Endothelial cell of umbilical vein (primary cell): ENCODE data around the gene NAA38. TPM values are rescaled to one million over a fixed set of nuclear protein-coding genes. Genes with fewer than 3 reads are reported as not detected.
A peak's percentile ranks its signal among the peaks of the same experiment; 100 is the strongest.

ENCODE experiments used
- BruUV-seq: library from RNA; stranded (reverse); fragments of 400-500 nt; replicated peaks from 2 replicates; lab custom pipeline; 2021; lab: Mats Ljungman, UMichigan
- CTCF ChIA-PET: fragments of 300-600, 350-600 bp; sonication (Branson Sonifier 250); formaldehyde crosslinking; loops from one replicate; lab custom pipeline; 2021; ENCODE audit warnings: antibody characterized with exemption, inconsistent platforms; lab: Charles Lee
- POLR2A ChIA-PET: fragments of 300-600, 350-600 bp; sonication (Branson Sonifier 250); formaldehyde crosslinking; loops from one replicate; lab custom pipeline; 2021; ENCODE audit warnings: antibody characterized with exemption, inconsistent platforms; lab: Charles Lee
- DNase-seq: peaks from one replicate; pipeline ENCODE4 v3.0.0-alpha.2; 2011; ENCODE audit warnings: low read depth, low spot score
- FAIRE-seq: peaks from 2 replicates; lab custom pipeline; 2011; peaks lifted over from hg19 to GRCh38; lab: Jason Lieb, UNC
- H2AFZ ChIP-seq: 2 replicates; pipeline ENCODE4 v1.6.0; 2012; ENCODE audit warnings: low read depth, low read length, control low read depth, inconsistent platforms
- H3K27ac ChIP-seq: 2 replicates; pipeline ENCODE4 v1.5.1; 2011; ENCODE audit warnings: low read depth, mild to moderate bottlenecking, control low read depth, low read length, moderate library complexity; ENCODE audit not compliant: insufficient read depth
- H3K27me3 ChIP-seq, 2 experiments: 2 replicates each; pipeline versions ENCODE4 v1.6.0 to v1.6.1; 2011; ENCODE audit warnings: low read length in 2 of 2, mixed read lengths in 1 of 2; ENCODE audit not compliant: control insufficient read depth in 2 of 2, insufficient read depth in 2 of 2
- H3K36me3 ChIP-seq, 2 experiments: 2 replicates in 1 of 2; 3 replicates in 1 of 2; pipeline ENCODE4 v1.5.1; 2011; ENCODE audit warnings: low read length in 2 of 2, mild to moderate bottlenecking in 1 of 2, moderate library complexity in 1 of 2; ENCODE audit not compliant: control insufficient read depth in 2 of 2, insufficient read depth in 2 of 2; ENCODE audit errors: extremely low read depth in 1 of 2
- H3K4me1 ChIP-seq: 3 replicates; pipeline ENCODE4 v1.5.1; 2011; ENCODE audit warnings: mild to moderate bottlenecking, low read length; ENCODE audit not compliant: control insufficient read depth, insufficient read depth; ENCODE audit errors: extremely low read depth
- H3K4me2 ChIP-seq: 2 replicates; pipeline ENCODE4 v1.6.1; 2011; ENCODE audit warnings: low read length, control low read depth, mixed read lengths; ENCODE audit not compliant: insufficient read depth
- H3K4me3 ChIP-seq, 3 experiments: fragments of 200-600 bp in 1 of 3; sonication (generic), shearing (Covaris generic) in 1 of 3; replicated peaks in 1 of 3; 2 replicates each; pipeline ENCODE4 v1.5.1; 2011 to 2016; ENCODE audit warnings: control low read depth in 3 of 3, low read length in 3 of 3, mild to moderate bottlenecking in 2 of 3, inconsistent platforms in 1 of 3, low read depth in 1 of 3, moderate library complexity in 1 of 3; ENCODE audit not compliant: insufficient read depth in 1 of 3
- H3K79me2 ChIP-seq: 2 replicates; pipeline ENCODE4 v1.6.0; 2012; ENCODE audit warnings: low read length, inconsistent platforms; ENCODE audit not compliant: control insufficient read depth, insufficient read depth
- H3K9ac ChIP-seq: replicated peaks from 2 replicates; pipeline ENCODE3; 2011; ENCODE audit warnings: low read length, control low read depth; ENCODE audit not compliant: insufficient read depth; ENCODE audit errors: extremely low read depth
- H3K9me1 ChIP-seq: replicated peaks from 3 replicates; pipeline ENCODE4 v1.6.0; 2011; ENCODE audit warnings: mild to moderate bottlenecking, low read length; ENCODE audit not compliant: control insufficient read depth, insufficient read depth; ENCODE audit errors: extremely low read depth
- H3K9me3 ChIP-seq: replicated peaks from 2 replicates; pipeline ENCODE4 v1.5.1; 2012; ENCODE audit warnings: low read length, inconsistent platforms; ENCODE audit not compliant: control insufficient read depth, insufficient read depth
- H4K20me1 ChIP-seq: replicated peaks from 2 replicates; pipeline ENCODE3; 2011; ENCODE audit warnings: mild to moderate bottlenecking, low read length; ENCODE audit not compliant: control insufficient read depth, insufficient read depth; ENCODE audit errors: extremely low read depth
- CTCF ChIP-seq, 2 donors: IDR thresholded peaks; 1 replicate in 1 of 2; 2 replicates in 1 of 2; pipeline ENCODE4 v1.5.1; 2011; ENCODE audit warnings: low read length in 2 of 2, mild to moderate bottlenecking in 2 of 2, moderate library complexity in 2 of 2, control low read depth in 1 of 2, inconsistent platforms in 1 of 2, low read depth in 1 of 2; ENCODE audit not compliant: insufficient read depth in 1 of 2; ENCODE audit errors: extremely low read depth in 1 of 2
- EZH2 ChIP-seq: IDR thresholded peaks from 2 replicates; pipeline ENCODE4 v1.6.1; 2012; ENCODE audit warnings: borderline replicate concordance, low read depth, mild to moderate bottlenecking, moderate library complexity, low read length, inconsistent platforms; ENCODE audit not compliant: severe bottlenecking
- FOS ChIP-seq: IDR thresholded peaks from 2 replicates; pipeline ENCODE4 v1.6.1; 2011; ENCODE audit warnings: mild to moderate bottlenecking, low read length, moderate library complexity, borderline replicate concordance; ENCODE audit not compliant: insufficient read depth
- GATA2 ChIP-seq: IDR thresholded peaks from 2 replicates; pipeline ENCODE4 v1.7.0; 2011; ENCODE audit warnings: low read depth, mild to moderate bottlenecking, moderate library complexity, mixed read lengths, low read length; ENCODE audit not compliant: insufficient read length, insufficient read depth
- MYC ChIP-seq: IDR thresholded peaks from one replicate; pipeline ENCODE4 v1.6.1; 2011; ENCODE audit warnings: mild to moderate bottlenecking, low read depth, low read length
- POLR2AphosphoS5 ChIP-seq: IDR thresholded peaks from 2 replicates; pipeline ENCODE4 v1.6.1; 2012; ENCODE audit warnings: low read depth, mild to moderate bottlenecking, control low read depth, low read length, moderate library complexity; ENCODE audit not compliant: insufficient read depth
- dilution Hi-C: fragments of 300-500 bp; cut with MboI; formaldehyde crosslinking; loops from one replicate; pipeline ENCODE4 v1.15.0; 2019; ENCODE audit warnings: low sequenced_read_pairs; ENCODE audit not compliant: extremely low pct_ligation_motif_present
- intact Hi-C: fragments of 100-400 bp; cut with micrococcal nuclease; formaldehyde crosslinking; loops from one replicate; pipeline ENCODE4 v1.10.0; 2022
- polyA plus RNA-seq, 4 experiments: library from polyadenylated mRNA; depleted of rRNA in 3 of 4; stranded (reverse) in 3 of 4; unstranded in 1 of 4; fragments of >200 nt; gene quantifications; 2 replicates each; pipeline versions ENCODE4 v1.2.1 to v1.2.3, GENCODE V29; 2011 to 2012; ENCODE audit warnings: missing spikeins in 1 of 4
- total RNA-seq: library from RNA; stranded (reverse); gene quantifications from 2 replicates; pipeline ENCODE4 v1.2.3, GENCODE V29; 2021
- TF ChIP-seq, protein P1 (sequence below): IDR thresholded peaks from 2 replicates; pipeline ENCODE4 v1.6.1; 2011; ENCODE audit not compliant: insufficient read depth, insufficient read length

The NAA38 gene
- total and polyA plus RNA-seq, 2 donors (not counting 3 experiments of a cell fraction or from before 2014, with no cell fraction given), result 119 to 267 TPM

DNA sequence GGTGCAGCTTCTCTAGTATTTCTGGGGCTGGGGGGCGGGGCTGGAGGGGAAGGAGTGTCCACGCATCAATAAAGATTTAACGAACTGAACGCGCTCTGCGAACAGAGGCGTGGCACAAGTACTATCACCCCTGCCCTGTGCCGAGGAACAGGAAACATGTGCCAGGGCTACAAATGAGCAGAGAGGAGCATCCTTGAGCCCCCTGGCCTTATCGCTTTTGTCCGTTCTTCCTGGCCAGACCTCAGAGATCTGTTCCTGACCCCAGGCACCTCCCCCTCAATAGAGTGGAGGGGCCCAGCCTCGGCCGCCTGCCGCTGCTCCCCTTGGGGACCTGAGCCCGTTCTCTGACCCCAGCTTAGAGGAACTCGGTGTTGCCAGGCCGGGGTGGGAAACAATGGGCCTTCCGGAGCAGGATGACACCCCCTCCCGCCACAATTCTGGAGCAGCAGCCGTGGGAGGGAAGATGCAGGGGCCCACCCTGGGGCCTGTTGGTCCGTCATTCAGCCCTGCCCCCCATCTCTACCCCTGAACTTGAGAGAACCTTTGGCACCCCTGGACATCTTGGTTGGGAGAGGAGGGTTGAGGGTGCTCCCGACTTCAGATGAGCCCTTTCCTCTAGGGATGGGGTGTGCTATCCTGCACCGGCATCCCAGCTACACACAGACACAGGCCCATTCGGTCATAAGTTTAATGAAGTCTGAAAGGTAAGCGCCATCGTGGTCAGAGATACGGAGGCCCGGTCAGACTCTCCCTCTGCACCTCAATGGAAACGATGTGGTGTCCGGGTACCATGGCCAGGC, 1.1 kb downstream of the NAA38 start:
- BruUV-seq, result no TSS peak
- no peaks in the 10 kb centered on the region for H3K9me3 ChIP-seq
- H3K36me3 ChIP-seq, result peaks cover 0 to 11% of the 10 kb centered on the region in 2 experiments
- ChIA-PET CTCF (interaction anchor here (0.7 to 3.1 kb wide), 9 partner anchors 14 to 606 kb away, joined by 3 to 28 read pairs (median 4); partner anchors contain the start of gene KDM6B), POLR2A (interaction anchor here (1.0 to 1.4 kb wide), 4 partner anchors 11 to 19 kb away, joined by 3 to 8 read pairs (median 4); no protein-coding TSS in a partner anchor)
- H2AFZ ChIP-seq, result no peak overlapping the region
- H3K79me2 ChIP-seq, result peaks cover 2% of the 10 kb centered on the region
- H3K4me3 ChIP-seq, result peak overlapping the region; percentile 1 to 53 (median 52)
- FAIRE-seq, result peak; percentile 91
- TF ChIP-seq GATA2 (peak; percentile 33), MYC (peak; percentile 19), FOS (no peak), CTCF (IDR thresholded peaks at IDR 0.05; ENCODE audit: extremely low read depth in 1 of 2, insufficient read depth in 1 of 2, low read depth in 1 of 2, low read length in 2 of 2) (no peak), EZH2 (no peak), POLR2AphosphoS5 (peak; percentile 41)
- TF ChIP-seq, protein P1, sequence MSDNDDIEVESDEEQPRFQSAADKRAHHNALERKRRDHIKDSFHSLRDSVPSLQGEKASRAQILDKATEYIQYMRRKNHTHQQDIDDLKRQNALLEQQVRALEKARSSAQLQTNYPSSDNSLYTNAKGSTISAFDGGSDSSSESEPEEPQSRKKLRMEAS, result peak; percentile 35
- intact Hi-C loops (loop anchor here (1.0 to 10.0 kb wide), 4 partner anchors 113 to 831 kb away; partner anchors contain the start of genes BCL6B, PHF23 and WRAP53), dilution Hi-C loops (no loop called here)
- peaks cover 35% of the 10 kb centered on the region for H3K4me1 ChIP-seq
- H4K20me1 ChIP-seq, result no peaks in the 10 kb centered on the region
- peak overlapping the region; percentile 72 for H3K4me2 ChIP-seq
- H3K27me3 ChIP-seq, result no peaks in the 10 kb centered on the region
- peak; percentile 79 for DNase-seq
- peak overlapping the region; percentile 96 for H3K27ac ChIP-seq
- H3K9ac ChIP-seq, result peak overlapping the region; percentile 96
- H3K9me1 ChIP-seq, result no peaks in the 10 kb centered on the region
